Measurements from ENCODE around the gene ELMO1. TPM values are rescaled to one million over a fixed set of nuclear protein-coding genes. Genes with fewer than 3 reads are reported as not detected.

Gene ELMO1
- total and polyA plus RNA-seq, 10 of the 15 experiments (the other 5 are each of a cell fraction or from before 2014, with no cell fraction given) = 22.6 to 85.9 (median 56.6) TPM

DNA sequence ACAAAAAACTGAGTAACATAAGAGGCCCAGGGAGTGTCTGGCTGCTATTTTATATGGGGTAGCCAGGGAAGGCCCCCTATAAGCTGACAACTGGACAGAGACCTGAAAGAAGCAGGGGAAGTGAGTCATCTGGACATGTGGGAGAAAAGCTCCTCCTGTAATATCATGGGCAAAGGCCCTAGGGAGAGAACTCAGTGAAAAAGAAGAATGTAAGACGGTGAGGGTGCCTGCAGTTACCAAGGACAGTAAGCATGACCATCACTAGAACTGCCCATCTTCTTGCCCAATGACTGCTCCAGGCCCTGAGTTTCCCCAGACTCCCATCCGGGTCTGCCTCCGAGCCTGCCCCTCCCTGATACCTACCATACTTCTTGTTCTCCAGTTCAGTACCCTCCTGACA is 2.3 kb downstream of the ELMO1 start:
- in situ Hi-C loops (cut with MboI) = no loop called here

More for the DNA sequence above, 2.3 kb downstream of the ELMO1 start:
- intact Hi-C loops (cut with micrococcal nuclease; ENCODE audit: unreplicated experiment) = no loop called here
- ChIA-PET RAD21 (ENCODE audit: unreplicated experiment) (no interaction called here), POLR2A (no interaction called here), CTCF (interaction anchor here (1.2 kb wide), 1 partner anchor 10 kb away, joined by 3 read pairs; no protein-coding TSS in a partner anchor), SMC1A (ENCODE audit: uncharacterized antibody, unreplicated experiment) (interaction anchor here (1.0 to 1.7 kb wide), 2 partner anchors 32 to 93 kb away, joined by 3 read pairs; no protein-coding TSS in a partner anchor)
- H3K27ac ChIP-seq (ENCODE audit: control insufficient read depth, insufficient read depth) = no peak overlapping the region
- ATAC-seq (no peak), DNase-seq (ENCODE audit: low read depth, low spot score) (no peak), FAIRE-seq (no peak)
- TF ChIP-seq SREBF1 (IDR thresholded peaks at IDR 0.05; ENCODE audit: low read length) = no peak
- TF ChIP-seq, protein P1, sequence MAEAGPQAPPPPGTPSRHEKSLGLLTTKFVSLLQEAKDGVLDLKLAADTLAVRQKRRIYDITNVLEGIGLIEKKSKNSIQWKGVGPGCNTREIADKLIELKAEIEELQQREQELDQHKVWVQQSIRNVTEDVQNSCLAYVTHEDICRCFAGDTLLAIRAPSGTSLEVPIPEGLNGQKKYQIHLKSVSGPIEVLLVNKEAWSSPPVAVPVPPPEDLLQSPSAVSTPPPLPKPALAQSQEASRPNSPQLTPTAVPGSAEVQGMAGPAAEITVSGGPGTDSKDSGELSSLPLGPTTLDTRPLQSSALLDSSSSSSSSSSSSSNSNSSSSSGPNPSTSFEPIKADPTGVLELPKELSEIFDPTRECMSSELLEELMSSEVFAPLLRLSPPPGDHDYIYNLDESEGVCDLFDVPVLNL (IDR thresholded peaks at IDR 0.05; ENCODE audit: low read depth, low read length) = no peak
- no peak for TF ChIP-seq NRF1 (conservative IDR thresholded peaks at IDR 0.05; ENCODE audit: low read depth, low read length)
- no peak for TF ChIP-seq NBN (IDR thresholded peaks at IDR 0.05)
- TF ChIP-seq SREBF2 (IDR thresholded peaks at IDR 0.05; ENCODE audit: low read length) = no peak
- TF ChIP-seq, protein P2, sequence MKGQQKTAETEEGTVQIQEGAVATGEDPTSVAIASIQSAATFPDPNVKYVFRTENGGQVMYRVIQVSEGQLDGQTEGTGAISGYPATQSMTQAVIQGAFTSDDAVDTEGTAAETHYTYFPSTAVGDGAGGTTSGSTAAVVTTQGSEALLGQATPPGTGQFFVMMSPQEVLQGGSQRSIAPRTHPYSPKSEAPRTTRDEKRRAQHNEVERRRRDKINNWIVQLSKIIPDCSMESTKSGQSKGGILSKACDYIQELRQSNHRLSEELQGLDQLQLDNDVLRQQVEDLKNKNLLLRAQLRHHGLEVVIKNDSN (IDR thresholded peaks at IDR 0.05; ENCODE audit: borderline replicate concordance, extremely low read length, insufficient read depth, low read depth, low read length) = no peak
- TF ChIP-seq ZNF274 (IDR thresholded peaks at IDR 0.05; ENCODE audit: insufficient read depth, insufficient read length) = no peak
- TF ChIP-seq CHD1 (IDR thresholded peaks at IDR 0.05; ENCODE audit: low read depth, low read length) = no peak
- TF ChIP-seq SMC3 (IDR thresholded peaks at IDR 0.05; ENCODE audit: borderline replicate concordance, low read length) = no peak
- TF ChIP-seq TCF3 (IDR thresholded peaks at IDR 0.05; ENCODE audit: borderline replicate concordance, insufficient read depth, low read depth, low read length) = no peak
- no peak for TF ChIP-seq CEBPB (IDR thresholded peaks at IDR 0.05; ENCODE audit: borderline replicate concordance in 1 of 2, low read depth in 2 of 2, low read length in 2 of 2)
- TF ChIP-seq CHD4 (IDR thresholded peaks at IDR 0.05) = no peak
- no peak for TF ChIP-seq MYC (IDR thresholded peaks at IDR 0.05; ENCODE audit: insufficient read depth, insufficient read length, insufficient replicate concordance, low read length, severe bottlenecking)
- TF ChIP-seq RFX5 (IDR thresholded peaks at IDR 0.05; ENCODE audit: low read depth, low read length) = no peak
- no peak for TF ChIP-seq PAX5 (IDR thresholded peaks at IDR 0.05; ENCODE audit: borderline replicate concordance, low read depth, low read length)
- TF ChIP-seq, protein P3, sequence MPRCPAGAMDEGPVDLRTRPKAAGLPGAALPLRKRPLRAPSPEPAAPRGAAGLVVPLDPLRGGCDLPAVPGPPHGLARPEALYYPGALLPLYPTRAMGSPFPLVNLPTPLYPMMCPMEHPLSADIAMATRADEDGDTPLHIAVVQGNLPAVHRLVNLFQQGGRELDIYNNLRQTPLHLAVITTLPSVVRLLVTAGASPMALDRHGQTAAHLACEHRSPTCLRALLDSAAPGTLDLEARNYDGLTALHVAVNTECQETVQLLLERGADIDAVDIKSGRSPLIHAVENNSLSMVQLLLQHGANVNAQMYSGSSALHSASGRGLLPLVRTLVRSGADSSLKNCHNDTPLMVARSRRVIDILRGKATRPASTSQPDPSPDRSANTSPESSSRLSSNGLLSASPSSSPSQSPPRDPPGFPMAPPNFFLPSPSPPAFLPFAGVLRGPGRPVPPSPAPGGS (IDR thresholded peaks at IDR 0.05; ENCODE audit: borderline replicate concordance, insufficient read depth, low read depth, low read length, poor library complexity, severe bottlenecking) = no peak
- BruUV-seq (replicated peaks) = no TSS peak
- H3K9me3 ChIP-seq (replicated peaks; ENCODE audit: control insufficient read depth, insufficient read depth, low read length) = no peaks in the 10 kb centered on the region
- 67% methylated on average over 3 of the region's 3 CpGs for WGBS (ENCODE audit: insufficient coverage, insufficient replicate concordance, low lambda C conversion rate, missing lambda C conversion rate)
- peaks cover 7% of the 10 kb centered on the region for H3K4me1 ChIP-seq (ENCODE audit: control insufficient read depth, insufficient read depth, low read length)
- no peaks in the 10 kb centered on the region for H3K36me3 ChIP-seq (ENCODE audit: control insufficient read depth in 2 of 2, insufficient read depth in 2 of 2, low read length in 1 of 2)
- no peaks in the 10 kb centered on the region for H4K20me1 ChIP-seq (ENCODE audit: control insufficient read depth, insufficient read depth)
- H2AFZ ChIP-seq (ENCODE audit: control insufficient read depth, low read depth, low read length) = no peak overlapping the region
- H3K79me2 ChIP-seq (ENCODE audit: control insufficient read depth, insufficient read depth, low read length) = no peaks in the 10 kb centered on the region
- H3K4me2 ChIP-seq (ENCODE audit: control insufficient read depth, insufficient read depth) = no peak overlapping the region
- no peak overlapping the region for H3K9ac ChIP-seq (ENCODE audit: control insufficient read depth, insufficient read depth, low read length)
- H3K4me3 ChIP-seq = no peak overlapping the region
- H3K27me3 ChIP-seq (replicated peaks in 1 of 2; ENCODE audit: control insufficient read depth in 2 of 2, insufficient read depth in 2 of 2, low read length in 1 of 2) = no peaks in the 10 kb centered on the region; a peak in 1 of 4 replicates

Measured in GM12878 (cell line).